ENCODE data around the gene GRK1.

- TF ChIP-seq FOS (IDR thresholded peaks at IDR 0.05; ENCODE audit: low read depth, low read length) (no peak), SMC3 (IDR thresholded peaks at IDR 0.05; ENCODE audit: low read depth, low read length) (no peak), USF2 (IDR thresholded peaks at IDR 0.05; ENCODE audit: low read depth, low read length) (no peak), MXI1 (IDR thresholded peaks at IDR 0.05; ENCODE audit: borderline replicate concordance, low read depth, low read length) (no peak), RAD21 (IDR thresholded peaks at IDR 0.05; ENCODE audit: low read length) (no peak), ELK1 (IDR thresholded peaks at IDR 0.05; ENCODE audit: borderline replicate concordance, low read depth, low read length) (no peak), CHD1 (IDR thresholded peaks at IDR 0.05; ENCODE audit: low read depth, low read length) (no peak), POLR2A (IDR thresholded peaks at IDR 0.05; ENCODE audit: low read depth, low read length) (no peak), CEBPB (IDR thresholded peaks at IDR 0.05; ENCODE audit: low read depth, low read length) (no peak)
- TF ChIP-seq, protein P1, sequence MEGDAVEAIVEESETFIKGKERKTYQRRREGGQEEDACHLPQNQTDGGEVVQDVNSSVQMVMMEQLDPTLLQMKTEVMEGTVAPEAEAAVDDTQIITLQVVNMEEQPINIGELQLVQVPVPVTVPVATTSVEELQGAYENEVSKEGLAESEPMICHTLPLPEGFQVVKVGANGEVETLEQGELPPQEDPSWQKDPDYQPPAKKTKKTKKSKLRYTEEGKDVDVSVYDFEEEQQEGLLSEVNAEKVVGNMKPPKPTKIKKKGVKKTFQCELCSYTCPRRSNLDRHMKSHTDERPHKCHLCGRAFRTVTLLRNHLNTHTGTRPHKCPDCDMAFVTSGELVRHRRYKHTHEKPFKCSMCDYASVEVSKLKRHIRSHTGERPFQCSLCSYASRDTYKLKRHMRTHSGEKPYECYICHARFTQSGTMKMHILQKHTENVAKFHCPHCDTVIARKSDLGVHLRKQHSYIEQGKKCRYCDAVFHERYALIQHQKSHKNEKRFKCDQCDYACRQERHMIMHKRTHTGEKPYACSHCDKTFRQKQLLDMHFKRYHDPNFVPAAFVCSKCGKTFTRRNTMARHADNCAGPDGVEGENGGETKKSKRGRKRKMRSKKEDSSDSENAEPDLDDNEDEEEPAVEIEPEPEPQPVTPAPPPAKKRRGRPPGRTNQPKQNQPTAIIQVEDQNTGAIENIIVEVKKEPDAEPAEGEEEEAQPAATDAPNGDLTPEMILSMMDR (conservative IDR thresholded peaks at IDR 0.05; ENCODE audit: low read depth, low read length), result no peak
These were observed 56.5 kb downstream of the GRK1 start for GRCh38 chr13:113723410-113724015.

Measured in IMR-90 (cell line).